ENCODE data around the gene NALCN. TPM values are rescaled to one million over a fixed set of nuclear protein-coding genes. Genes with fewer than 3 reads are reported as not detected.

NALCN gene
- total and polyA plus RNA-seq, 10 of the 15 experiments (the other 5 are each of a cell fraction or from before 2014, with no cell fraction given) = under 0.01 TPM; not detected in 9

GRCh38 chr13:101019126-101019525, 397.2 kb downstream of the NALCN start (continued):
- TF ChIP-seq GABPA (IDR thresholded peaks at IDR 0.05; ENCODE audit: low read depth) = no peak
- no peak for TF ChIP-seq IRF4 (IDR thresholded peaks at IDR 0.05; ENCODE audit: low read depth, low read length)

GRCh38 chr13:101018720-101019119, 397.6 kb downstream of the NALCN start:
- FAIRE-seq (no peak), DNase-seq (ENCODE audit: low read depth, low spot score) (no peak), ATAC-seq (no peak)
- Histone ChIP-seq H4K20me1 (ENCODE audit: control insufficient read depth, insufficient read depth) (no peaks in the 10 kb centered on the region), H3K9me3 (replicated peaks; ENCODE audit: control insufficient read depth, insufficient read depth, low read length) (no peaks in the 10 kb centered on the region), H2AFZ (ENCODE audit: control insufficient read depth, low read depth, low read length) (no peak overlapping the region), H3K4me1 (ENCODE audit: control insufficient read depth, insufficient read depth, low read length) (no peaks in the 10 kb centered on the region), H3K27me3 (replicated peaks in 1 of 2; ENCODE audit: control insufficient read depth in 2 of 2, insufficient read depth in 2 of 2, low read length in 1 of 2) (no peaks in the 10 kb centered on the region), H3K36me3 (ENCODE audit: control insufficient read depth in 2 of 2, insufficient read depth in 2 of 2, low read length in 1 of 2) (no peaks in the 10 kb centered on the region), H3K27ac (ENCODE audit: control insufficient read depth, insufficient read depth) (no peak overlapping the region), H3K9ac (ENCODE audit: control insufficient read depth, insufficient read depth, low read length) (no peak overlapping the region), H3K79me2 (ENCODE audit: control insufficient read depth, insufficient read depth, low read length) (no peaks in the 10 kb centered on the region), H3K4me2 (ENCODE audit: control insufficient read depth, insufficient read depth) (no peak overlapping the region), H3K4me3 (no peak overlapping the region)
- TF ChIP-seq HSF1 (IDR thresholded peaks at IDR 0.05; ENCODE audit: low read depth, low read length) (no peak), PML (IDR thresholded peaks at IDR 0.05; ENCODE audit: low read length) (no peak), REST (IDR thresholded peaks at IDR 0.05; ENCODE audit: low read depth, low read length) (no peak), E4F1 (IDR thresholded peaks at IDR 0.05; ENCODE audit: borderline replicate concordance, partially characterized antibody) (no peak), NR2F1 (conservative IDR thresholded peaks at IDR 0.05) (no peak), DPF2 (IDR thresholded peaks at IDR 0.05) (no peak)
- 5% methylated on average over 7 of the region's 7 CpGs for WGBS (ENCODE audit: insufficient coverage, insufficient replicate concordance, low lambda C conversion rate, missing lambda C conversion rate)
- ChIA-PET CTCF (no interaction called here), RAD21 (ENCODE audit: unreplicated experiment) (no interaction called here), SMC1A (ENCODE audit: uncharacterized antibody, unreplicated experiment) (interaction anchor here (0.6 kb wide), 1 partner anchor 16 kb away, joined by 3 read pairs; no protein-coding TSS in a partner anchor), POLR2A (no interaction called here)
- no TSS peak for BruUV-seq (replicated peaks)
- intact Hi-C loops (cut with micrococcal nuclease; ENCODE audit: unreplicated experiment) (no loop called here), in situ Hi-C loops (cut with MboI) (no loop called here)
